Esophagus (tissue), 2 donors: ENCODE results near the gene FAM168B. TPM values are rescaled to one million over a fixed set of nuclear protein-coding genes. Genes with fewer than 3 reads are reported as not detected.

Experiments
- H3K27ac ChIP-seq, 2 donors: one replicate each; pipeline ENCODE4 v1.5.1; 2013; ENCODE audit warnings: low read depth in 2 of 2, mild to moderate bottlenecking in 2 of 2, inconsistent platforms in 1 of 2, low read length in 1 of 2, moderate library complexity in 1 of 2
- H3K27me3 ChIP-seq, 2 donors: one replicate each; pipeline ENCODE4 v1.6.1; 2013; ENCODE audit warnings: low read length in 2 of 2, control low read depth in 1 of 2, mild to moderate bottlenecking in 1 of 2; ENCODE audit not compliant: insufficient read depth in 2 of 2, control insufficient read depth in 1 of 2
- H3K36me3 ChIP-seq, 2 donors: one replicate each; pipeline ENCODE4 v1.6.1; 2013; ENCODE audit warnings: low read length in 1 of 2; ENCODE audit not compliant: control insufficient read depth in 2 of 2, insufficient read depth in 2 of 2
- H3K4me1 ChIP-seq, 2 donors: one replicate each; pipeline ENCODE4 v1.6.1; 2013; ENCODE audit warnings: low read length in 1 of 2; ENCODE audit not compliant: control insufficient read depth in 2 of 2, insufficient read depth in 2 of 2
- H3K4me3 ChIP-seq, 2 donors: one replicate each; pipeline ENCODE4 v1.5.1; 2013; ENCODE audit warnings: low read length in 2 of 2, mild to moderate bottlenecking in 2 of 2, low read depth in 1 of 2, moderate library complexity in 1 of 2
- H3K9me3 ChIP-seq, 2 donors: one replicate each; pipeline ENCODE4 v1.6.1; 2013; ENCODE audit warnings: mild to moderate bottlenecking in 2 of 2, low read depth in 1 of 2, low read length in 1 of 2, moderate library complexity in 1 of 2; ENCODE audit not compliant: control insufficient read depth in 2 of 2, insufficient read depth in 1 of 2
- WGBS, 2 donors: extraction: QIAGEN DNeasy Blood & Tissue Kit; methylation state at CpG; one replicate each; pipeline ENCODE4 v1.1.7; 2013; 5-methylcytosine and 5-hydroxymethylcytosine counted together
- polyA plus RNA-seq, 2 donors: library from polyadenylated mRNA; stranded (reverse); fragments of 200-250 nt; gene quantifications; one replicate each; pipeline ENCODE4 v1.2.3, GENCODE V29; 2013
- donor health status: healthy with polysubstance abuse.
- donor health status: Bipolar disorder and iron deficiency.

FAM168B gene
- polyA plus RNA-seq, 2 donors, result 13.2 to 27.3 TPM

DNA sequence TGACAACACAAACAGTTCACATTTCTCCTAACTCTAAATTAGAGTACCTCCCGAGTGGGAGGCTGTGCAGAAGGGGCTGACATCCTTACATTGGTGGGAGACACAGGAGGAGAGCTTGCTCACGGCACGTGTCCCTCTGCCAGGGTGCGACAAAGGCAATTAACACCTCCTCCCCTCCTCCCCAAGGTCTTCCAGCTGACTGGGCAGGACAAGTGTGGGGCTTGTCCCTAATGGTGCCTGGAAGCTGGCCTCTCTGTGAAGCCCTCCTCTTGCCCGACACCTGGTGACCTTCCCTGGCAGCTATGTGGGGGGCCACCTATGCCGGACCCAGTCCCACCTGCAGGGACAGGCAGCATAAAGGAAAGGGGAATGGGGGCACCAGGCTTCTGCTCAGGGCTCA is 57.0 kb downstream of the FAM168B start:
- no peak overlapping the region for H3K4me3 ChIP-seq
- H3K9me3 ChIP-seq, result no peaks in the 10 kb centered on the region
- no peaks in the 10 kb centered on the region for H3K27me3 ChIP-seq
- H3K27ac ChIP-seq, result no peak overlapping the region
- WGBS, 2 donors, result 65 to 71% methylated on average over 6 of the region's 6 CpGs
- peaks cover 0 to 32% of the 10 kb centered on the region in 2 donors for H3K36me3 ChIP-seq
- H3K4me1 ChIP-seq, result peaks cover 6 to 9% of the 10 kb centered on the region in 2 donors

DNA sequence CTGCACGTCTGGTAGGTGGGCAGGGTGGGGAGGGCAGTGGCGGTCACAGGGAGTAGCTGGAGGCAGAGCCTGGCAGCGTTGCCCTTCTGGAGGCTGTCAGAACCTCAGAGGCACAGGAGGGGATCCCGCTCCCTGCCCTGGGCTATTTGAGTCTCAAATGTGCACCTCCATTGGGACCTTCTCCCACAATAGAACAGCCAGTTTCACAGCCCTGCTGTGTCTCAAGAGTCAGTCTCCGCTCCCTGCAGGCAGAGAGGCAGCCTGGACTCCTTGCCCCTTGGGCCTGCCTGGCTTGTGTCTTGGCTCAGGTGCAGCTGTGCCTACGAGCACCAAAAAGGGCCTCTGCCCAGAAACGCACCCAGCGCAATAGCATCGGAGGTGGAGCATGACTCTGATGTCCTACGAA is 57.4 kb downstream of the FAM168B start:
- 60 to 76% methylated on average over 9 to 10 of the region's 10 CpGs for WGBS, 2 donors
- H3K4me1 ChIP-seq, result peaks cover 4 to 9% of the 10 kb centered on the region in 2 donors
- H3K36me3 ChIP-seq, result peaks cover 0 to 29% of the 10 kb centered on the region in 2 donors

DNA sequence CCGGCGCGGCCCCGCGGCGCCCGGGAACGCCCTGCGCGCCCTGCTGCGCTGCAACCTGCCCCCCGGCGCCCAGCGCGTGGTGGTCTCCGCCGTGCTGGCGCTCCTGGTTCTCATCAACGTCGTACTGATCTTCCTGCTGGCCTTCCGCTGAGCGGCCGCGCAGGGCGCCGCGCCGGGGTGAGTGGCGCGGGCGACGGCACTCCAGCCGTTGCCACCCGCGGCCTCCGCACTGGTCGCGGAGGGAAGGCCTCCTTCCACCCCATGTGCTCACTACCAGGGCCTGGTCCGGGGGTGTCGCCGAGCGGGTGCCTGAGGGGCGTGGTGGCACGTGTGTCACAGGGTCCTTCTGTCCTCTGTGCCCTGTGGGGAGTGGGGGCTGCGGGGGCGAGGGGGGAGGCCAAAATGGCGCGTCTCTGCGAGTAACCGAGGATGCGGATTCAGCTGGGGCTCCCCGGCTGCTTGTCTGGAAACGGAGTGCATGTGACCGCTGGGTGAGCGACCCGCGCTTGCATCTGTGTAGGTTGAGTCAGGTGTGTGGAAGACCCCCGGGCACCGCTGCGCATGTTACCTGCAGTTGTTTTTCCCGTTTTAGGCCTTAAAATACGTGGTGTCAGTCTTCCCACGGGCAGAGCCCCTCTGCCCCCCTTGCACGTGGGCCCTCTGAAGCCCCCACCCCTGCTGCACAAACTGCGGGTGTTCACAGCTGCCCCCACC is 58.0 kb downstream of the FAM168B start:
- H3K27me3 ChIP-seq, result no peaks in the 10 kb centered on the region
- no peak overlapping the region for H3K27ac ChIP-seq
- WGBS, 2 donors, result 10 to 11% methylated on average over 59 to 65 of the region's 65 CpGs
- H3K4me1 ChIP-seq, result peaks cover 4 to 9% of the 10 kb centered on the region in 2 donors
- peaks cover 0 to 24% of the 10 kb centered on the region in 2 donors for H3K36me3 ChIP-seq
- peak overlapping the region; percentile 33 to 49 for H3K4me3 ChIP-seq
- no peaks in the 10 kb centered on the region for H3K9me3 ChIP-seq

More for the DNA sequence above, 57.4 kb downstream of the FAM168B start:
- H3K27ac ChIP-seq, result no peak overlapping the region
- H3K4me3 ChIP-seq, result no peak overlapping the region
- no peaks in the 10 kb centered on the region for H3K9me3 ChIP-seq
- H3K27me3 ChIP-seq, result no peaks in the 10 kb centered on the region

DNA sequence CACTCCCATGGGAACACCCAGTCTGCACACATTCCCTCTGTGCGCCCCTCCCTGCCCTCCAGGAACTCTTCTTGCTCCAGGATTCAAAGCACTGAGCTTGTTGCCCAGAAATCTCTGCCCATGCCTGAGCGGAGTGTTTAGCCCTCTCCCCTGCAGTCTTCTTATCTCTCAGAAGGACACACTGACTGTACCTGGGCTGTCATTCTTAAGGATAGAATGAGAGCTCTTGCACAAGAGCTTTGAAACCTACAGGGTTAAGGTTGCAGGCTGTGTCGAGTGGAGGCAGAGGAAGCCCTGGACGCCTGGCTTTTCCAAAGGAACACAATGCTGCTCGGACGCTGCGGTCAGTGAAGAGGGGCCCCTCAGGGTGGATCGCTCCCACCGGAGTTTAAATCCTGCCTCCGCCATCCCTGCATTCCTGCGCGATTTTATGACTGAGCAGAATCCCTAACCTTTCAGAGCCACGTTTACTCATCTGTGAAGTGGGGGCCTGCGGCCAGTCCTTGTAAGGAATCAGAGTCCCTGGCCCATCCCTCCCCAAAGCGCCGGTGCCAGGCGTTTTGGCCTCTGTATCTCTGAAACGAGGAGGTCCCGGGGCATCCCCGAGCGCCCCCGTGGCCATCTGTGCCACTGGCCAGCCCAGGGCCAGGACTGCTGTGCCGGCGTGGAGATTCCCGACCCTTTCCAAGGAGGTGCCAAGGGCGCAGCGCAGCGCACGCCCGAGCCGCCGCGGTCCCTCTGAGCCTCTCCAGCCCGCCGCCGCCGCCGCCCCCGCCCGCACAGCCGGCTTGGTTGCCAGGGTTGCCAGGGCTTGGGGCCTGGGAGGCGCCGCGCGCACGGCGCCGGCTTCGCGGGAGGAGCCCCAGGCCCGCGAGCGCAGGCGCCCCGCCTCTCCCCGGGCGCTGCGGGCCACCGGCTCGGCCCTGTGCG is 58.9 kb downstream of the FAM168B start:
- 2 to 3% methylated on average over 59 to 61 of the region's 61 CpGs for WGBS, 2 donors
- Histone ChIP-seq H3K36me3 (peaks cover 0 to 15% of the 10 kb centered on the region in 2 donors), H3K4me1 (peaks cover 4 to 9% of the 10 kb centered on the region in 2 donors), H3K27ac (no peak overlapping the region), H3K4me3 (peak overlapping the region in 1 of 2 donors; percentile 49), H3K9me3 (no peaks in the 10 kb centered on the region), H3K27me3 (no peaks in the 10 kb centered on the region)

DNA sequence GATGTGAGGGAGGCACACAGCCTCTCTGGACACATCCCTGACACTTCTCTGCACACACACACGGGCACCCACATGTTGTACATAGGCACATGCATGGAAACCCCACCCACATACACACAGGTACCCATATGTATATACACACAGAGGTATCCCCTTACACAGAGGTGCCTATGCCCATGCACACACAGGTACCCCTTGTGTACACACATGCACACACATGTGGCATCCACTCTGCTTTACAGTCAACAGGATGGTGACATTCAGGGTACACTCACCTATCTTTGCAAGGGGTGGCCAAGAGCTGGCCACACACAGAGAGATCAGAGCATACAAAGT is 59.5 kb downstream of the FAM168B start:
- Histone ChIP-seq H3K9me3 (no peaks in the 10 kb centered on the region), H3K36me3 (peaks cover 0 to 11% of the 10 kb centered on the region in 2 donors), H3K4me1 (peaks cover 4 to 9% of the 10 kb centered on the region in 2 donors), H3K4me3 (no peak overlapping the region), H3K27me3 (no peaks in the 10 kb centered on the region), H3K27ac (no peak overlapping the region)
- WGBS, 2 donors, result 17 to 36% methylated on average over 1 of the region's 1 CpG

DNA sequence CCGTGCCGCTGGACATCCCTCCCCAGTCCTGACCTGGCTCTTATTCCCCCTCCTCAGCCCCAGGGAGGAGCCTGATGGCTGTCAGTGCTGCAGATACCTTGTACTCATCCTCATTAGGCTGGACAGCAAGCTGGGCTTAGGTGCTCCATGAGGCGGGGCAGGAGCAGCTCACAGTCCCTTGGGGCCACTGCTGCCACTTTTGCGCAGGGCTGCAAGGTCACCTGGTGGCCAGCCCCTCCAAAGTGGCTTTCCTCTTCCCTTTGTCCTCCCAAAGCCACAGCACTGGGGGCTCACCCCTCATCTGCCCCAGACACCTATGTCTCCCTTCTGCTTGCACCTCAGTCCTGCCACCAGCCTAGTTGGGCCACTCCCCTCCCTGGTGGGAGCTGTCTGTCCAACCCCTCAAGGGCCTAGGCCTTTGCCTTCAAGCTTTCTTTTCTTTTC is 60.8 kb downstream of the FAM168B start:
- 77 to 90% methylated on average over 4 of the region's 4 CpGs for WGBS, 2 donors
- H3K27me3 ChIP-seq, result no peaks in the 10 kb centered on the region

DNA sequence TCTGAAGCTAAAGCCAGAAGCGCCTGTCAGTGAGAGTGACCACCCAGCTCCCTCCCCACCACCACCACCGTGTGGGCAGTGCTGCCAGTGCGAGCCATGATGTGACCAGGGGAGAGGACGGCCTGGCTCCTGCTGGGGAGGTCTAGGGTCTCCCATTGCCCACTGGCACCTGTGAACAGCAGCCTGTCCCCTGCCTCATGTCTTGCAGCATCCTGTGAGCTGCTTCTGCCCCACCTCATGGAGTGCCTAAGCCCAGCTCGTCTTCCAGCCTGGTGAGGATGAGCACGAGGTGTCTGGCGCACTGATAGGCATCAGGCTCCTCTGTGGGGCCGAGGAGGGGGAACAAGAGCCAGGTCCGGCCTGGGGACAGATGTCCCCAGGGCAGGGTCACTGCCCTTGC is 61.4 kb downstream of the FAM168B start:
- 78 to 80% methylated on average over 9 of the region's 9 CpGs for WGBS, 2 donors
- H3K4me3 ChIP-seq, result no peak overlapping the region

More for the DNA sequence above, 60.8 kb downstream of the FAM168B start:
- peaks cover 6 to 8% of the 10 kb centered on the region in 2 donors for H3K9me3 ChIP-seq
- H3K36me3 ChIP-seq, result peaks cover 0 to 21% of the 10 kb centered on the region in 2 donors
- H3K4me3 ChIP-seq, result no peak overlapping the region
- H3K4me1 ChIP-seq, result peaks cover 4 to 12% of the 10 kb centered on the region in 2 donors
- H3K27ac ChIP-seq, result no peak overlapping the region

DNA sequence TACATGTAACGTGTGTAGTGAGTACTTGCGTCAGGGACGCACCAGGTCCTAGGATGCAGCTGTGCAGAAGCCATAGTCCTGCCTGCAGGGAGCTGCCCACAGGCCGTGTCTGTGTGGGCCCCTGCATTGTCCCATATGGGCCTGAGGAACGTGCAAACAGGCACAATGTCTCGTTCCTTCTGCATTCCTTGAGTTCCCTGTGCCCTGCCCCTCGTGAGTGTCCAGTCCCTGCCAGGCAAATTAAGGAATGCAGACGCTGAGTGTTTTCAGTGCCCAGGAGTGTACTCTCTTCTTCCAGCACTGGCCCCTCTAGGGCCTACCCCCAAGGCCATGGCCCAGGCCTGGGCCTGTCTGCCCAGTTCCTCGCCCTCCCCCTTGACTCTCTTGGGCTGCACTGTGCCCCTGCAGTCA is 61.8 kb downstream of the FAM168B start:
- peaks cover 0 to 19% of the 10 kb centered on the region in 2 donors for H3K36me3 ChIP-seq
- no peaks in the 10 kb centered on the region for H3K27me3 ChIP-seq
- no peak overlapping the region for H3K27ac ChIP-seq
- H3K9me3 ChIP-seq, result peaks cover 6 to 8% of the 10 kb centered on the region in 2 donors
- peaks cover 4 to 12% of the 10 kb centered on the region in 2 donors for H3K4me1 ChIP-seq
- H3K4me3 ChIP-seq, result no peak overlapping the region
- 80 to 83% methylated on average over 9 of the region's 9 CpGs for WGBS, 2 donors

More for the DNA sequence above, 61.4 kb downstream of the FAM168B start:
- no peak overlapping the region for H3K27ac ChIP-seq
- H3K36me3 ChIP-seq, result peaks cover 0 to 19% of the 10 kb centered on the region in 2 donors
- no peaks in the 10 kb centered on the region for H3K27me3 ChIP-seq
- H3K9me3 ChIP-seq, result peaks cover 6 to 8% of the 10 kb centered on the region in 2 donors
- H3K4me1 ChIP-seq, result peaks cover 4 to 12% of the 10 kb centered on the region in 2 donors

DNA sequence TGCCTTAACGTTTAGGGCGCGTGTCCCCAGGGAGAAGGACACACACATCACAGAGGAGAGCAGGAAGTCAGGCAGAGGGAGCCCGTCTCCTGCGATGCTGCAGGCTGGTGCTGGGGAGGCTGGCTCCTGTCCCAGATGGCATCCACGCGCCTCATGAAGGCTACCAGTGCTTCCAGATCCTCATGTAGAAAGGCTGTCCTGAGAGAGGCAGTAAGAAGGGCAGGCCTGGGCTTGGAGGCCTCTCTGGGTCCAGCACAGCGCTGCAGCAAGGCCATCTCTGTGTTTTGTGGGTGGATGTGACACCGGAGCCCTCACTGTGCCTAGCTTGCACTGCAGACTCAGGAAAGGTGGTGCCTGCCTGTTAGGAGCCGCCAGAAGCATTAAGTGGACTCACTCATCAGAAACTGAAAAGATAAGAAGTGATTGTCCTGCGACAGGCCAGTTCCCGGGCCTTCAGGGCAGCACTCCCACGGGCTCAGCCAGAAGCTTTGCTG is 62.7 kb downstream of the FAM168B start:
- peaks cover 4 to 8% of the 10 kb centered on the region in 2 donors for H3K4me1 ChIP-seq
- H3K36me3 ChIP-seq, result peaks cover 0 to 19% of the 10 kb centered on the region in 2 donors
- H3K27ac ChIP-seq, result no peak overlapping the region
- 73 to 75% methylated on average over 13 of the region's 13 CpGs for WGBS, 2 donors
- no peak overlapping the region for H3K4me3 ChIP-seq
- H3K27me3 ChIP-seq, result no peaks in the 10 kb centered on the region
- peaks cover 6 to 8% of the 10 kb centered on the region in 2 donors for H3K9me3 ChIP-seq
